Astrocyte (in vitro differentiated cells and primary cell): Measurements from ENCODE around the gene CCNI. TPM values are rescaled to one million over a fixed set of nuclear protein-coding genes. Genes with fewer than 3 reads are reported as not detected.
"Not testable (repeated sequence)": the region's sequence is repeated elsewhere in the genome, so short reads cannot be mapped to it uniquely, and the experiment has no call there.

Source experiments
- DNase-seq: peaks from one replicate; pipeline ENCODE4 v3.0.0-alpha.2; 2010; ENCODE audit warnings: low read depth
- FAIRE-seq: peaks from 2 replicates; lab custom pipeline; 2011; peaks lifted over from hg19 to GRCh38; lab: Jason Lieb, UNC
- H2AFZ ChIP-seq: 2 replicates; pipeline ENCODE4 v1.6.0; 2012; ENCODE audit warnings: low read depth, low read length, inconsistent platforms
- H3K27ac ChIP-seq: 2 replicates; pipeline ENCODE4 v1.5.1; 2011; ENCODE audit warnings: low read depth, low read length, inconsistent platforms
- H3K27me3 ChIP-seq: 2 replicates; pipeline ENCODE4 v1.6.0; 2011; ENCODE audit warnings: low read length, inconsistent platforms; ENCODE audit not compliant: insufficient read depth
- H3K36me3 ChIP-seq: 2 replicates; pipeline ENCODE4 v1.5.1; 2011; ENCODE audit warnings: low read length, inconsistent platforms; ENCODE audit not compliant: insufficient read depth
- H3K4me1 ChIP-seq: 2 replicates; pipeline ENCODE4 v1.5.1; 2011; ENCODE audit warnings: low read length, inconsistent platforms; ENCODE audit not compliant: insufficient read depth
- H3K4me2 ChIP-seq: 2 replicates; pipeline ENCODE4 v1.6.0; 2012; ENCODE audit warnings: low read length, inconsistent platforms
- H3K4me3 ChIP-seq: 2 replicates; pipeline ENCODE4 v1.5.1; 2011; ENCODE audit warnings: low read depth, mild to moderate bottlenecking, low read length, inconsistent platforms; ENCODE audit not compliant: insufficient read depth
- H3K79me2 ChIP-seq: 2 replicates; pipeline ENCODE4 v1.6.0; 2012; ENCODE audit warnings: mild to moderate bottlenecking, low read length, inconsistent platforms; ENCODE audit not compliant: insufficient read depth
- H3K9ac ChIP-seq: 2 replicates; pipeline ENCODE4 v1.6.0; 2012; ENCODE audit warnings: mild to moderate bottlenecking, low read length, inconsistent platforms
- H3K9me3 ChIP-seq: 2 replicates; pipeline ENCODE4 v1.5.1; 2012; ENCODE audit warnings: low read depth, mild to moderate bottlenecking, low read length, inconsistent platforms; ENCODE audit not compliant: insufficient read depth
- H4K20me1 ChIP-seq: 2 replicates; pipeline ENCODE4 v1.6.0; 2012; ENCODE audit warnings: low read length, inconsistent platforms; ENCODE audit not compliant: insufficient read depth
- H3K27ac Mint-ChIP-seq: one replicate; pipeline ENCODE4 v1.8.0; 2021; ENCODE audit warnings: mild to moderate bottlenecking, mixed read lengths; ENCODE audit not compliant: unreplicated experiment
- H3K27me3 Mint-ChIP-seq: one replicate; pipeline ENCODE4 v1.8.0; 2021; ENCODE audit warnings: low read depth, mixed read lengths; ENCODE audit not compliant: unreplicated experiment
- H3K36me3 Mint-ChIP-seq: one replicate; pipeline ENCODE4 v1.8.0; 2021; ENCODE audit warnings: low read depth, mixed read lengths; ENCODE audit not compliant: unreplicated experiment
- H3K4me1 Mint-ChIP-seq: one replicate; pipeline ENCODE4 v1.8.0; 2021; ENCODE audit warnings: low read depth, mixed read lengths; ENCODE audit not compliant: unreplicated experiment
- H3K4me3 Mint-ChIP-seq: one replicate; pipeline ENCODE4 v1.8.0; 2021; ENCODE audit warnings: mild to moderate bottlenecking, moderate library complexity, mixed read lengths; ENCODE audit not compliant: unreplicated experiment
- H3K9me3 Mint-ChIP-seq: one replicate; pipeline ENCODE4 v1.8.0; 2021; ENCODE audit warnings: mild to moderate bottlenecking, mixed read lengths; ENCODE audit not compliant: unreplicated experiment
- EZH2 ChIP-seq: IDR thresholded peaks from 2 replicates; pipeline ENCODE4 v1.6.1; 2012; ENCODE audit warnings: mild to moderate bottlenecking, low read length, inconsistent platforms; ENCODE audit not compliant: insufficient read depth
- total RNA-seq: library from RNA; stranded (reverse); gene quantifications from 2 replicates; pipeline ENCODE4 v1.2.1, GENCODE V29; 2021
- TF ChIP-seq, protein P1 (sequence below): IDR thresholded peaks from 2 replicates; pipeline ENCODE4 v1.5.1; 2011; ENCODE audit warnings: low read depth, mild to moderate bottlenecking, inconsistent platforms, low read length, moderate library complexity; ENCODE audit not compliant: insufficient read depth

CCNI gene
- total RNA-seq, 1 donor from 2014 or later = 141 TPM

DNA sequence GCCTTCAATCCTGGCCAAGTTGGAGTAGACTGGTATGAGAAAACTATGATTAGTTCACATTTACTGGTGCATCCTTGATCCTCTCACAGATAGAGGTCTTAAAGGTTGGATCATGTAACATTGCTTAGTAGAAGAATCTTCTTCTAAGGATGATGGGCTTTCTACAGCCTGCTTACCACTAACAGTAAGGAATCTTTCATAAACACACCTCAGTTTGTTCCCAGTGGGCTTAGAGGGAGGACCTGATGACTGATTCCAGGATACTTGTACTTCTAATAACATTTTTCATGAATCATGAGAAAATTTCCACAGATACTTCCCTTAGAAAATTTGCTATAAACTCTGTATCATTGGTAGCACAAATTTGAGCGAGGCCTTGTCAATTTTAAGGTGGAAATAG, 40.6 kb downstream of the CCNI start:
- Histone ChIP-seq H3K4me3 (no peak overlapping the region), H2AFZ (no peak overlapping the region), H3K36me3 (peaks cover 75% of the 10 kb centered on the region), H3K4me1 (peaks cover 36% of the 10 kb centered on the region), H3K27ac (peak overlapping the region; percentile 69), H3K9me3 (no peaks in the 10 kb centered on the region), H3K4me2 (no peak overlapping the region), H3K27me3 (no peaks in the 10 kb centered on the region), H3K79me2 (no peaks in the 10 kb centered on the region), H3K9ac (peak overlapping the region; percentile 61), H4K20me1 (no peaks in the 10 kb centered on the region)
- Mint-ChIP-seq H3K27ac (peak overlapping the region; percentile 23), H3K27me3 (no peaks in the 10 kb centered on the region), H3K36me3 (peaks cover 36% of the 10 kb centered on the region), H3K4me1 (peaks cover 43% of the 10 kb centered on the region), H3K9me3 (no peaks in the 10 kb centered on the region), H3K4me3 (no peak overlapping the region)
- FAIRE-seq (no peak), DNase-seq (no peak)
- TF ChIP-seq, protein P1, sequence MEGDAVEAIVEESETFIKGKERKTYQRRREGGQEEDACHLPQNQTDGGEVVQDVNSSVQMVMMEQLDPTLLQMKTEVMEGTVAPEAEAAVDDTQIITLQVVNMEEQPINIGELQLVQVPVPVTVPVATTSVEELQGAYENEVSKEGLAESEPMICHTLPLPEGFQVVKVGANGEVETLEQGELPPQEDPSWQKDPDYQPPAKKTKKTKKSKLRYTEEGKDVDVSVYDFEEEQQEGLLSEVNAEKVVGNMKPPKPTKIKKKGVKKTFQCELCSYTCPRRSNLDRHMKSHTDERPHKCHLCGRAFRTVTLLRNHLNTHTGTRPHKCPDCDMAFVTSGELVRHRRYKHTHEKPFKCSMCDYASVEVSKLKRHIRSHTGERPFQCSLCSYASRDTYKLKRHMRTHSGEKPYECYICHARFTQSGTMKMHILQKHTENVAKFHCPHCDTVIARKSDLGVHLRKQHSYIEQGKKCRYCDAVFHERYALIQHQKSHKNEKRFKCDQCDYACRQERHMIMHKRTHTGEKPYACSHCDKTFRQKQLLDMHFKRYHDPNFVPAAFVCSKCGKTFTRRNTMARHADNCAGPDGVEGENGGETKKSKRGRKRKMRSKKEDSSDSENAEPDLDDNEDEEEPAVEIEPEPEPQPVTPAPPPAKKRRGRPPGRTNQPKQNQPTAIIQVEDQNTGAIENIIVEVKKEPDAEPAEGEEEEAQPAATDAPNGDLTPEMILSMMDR = no peak
- TF ChIP-seq EZH2 = no peak

DNA sequence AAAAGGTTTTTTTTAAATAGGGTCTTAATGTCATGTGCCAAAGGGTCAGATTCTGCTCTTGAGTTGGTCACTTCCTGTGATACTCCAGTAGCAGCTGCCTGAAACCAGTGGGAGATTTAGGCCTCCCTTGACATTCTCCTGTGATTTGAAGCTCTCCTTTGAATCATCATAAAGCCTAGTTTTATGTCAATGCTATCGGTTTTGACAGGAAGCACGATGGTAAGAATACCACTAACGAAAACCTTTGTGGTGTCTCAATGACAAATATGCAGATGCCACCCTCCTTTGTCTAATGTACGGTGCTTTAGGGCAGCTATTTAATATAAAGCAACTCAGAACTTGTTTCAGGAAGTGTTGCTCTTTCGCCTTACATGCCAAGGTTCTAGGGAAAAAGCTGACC, 44.2 kb downstream of the CCNI start:
- H3K4me2 ChIP-seq = no peak overlapping the region
- Mint-ChIP-seq H3K27me3 (no peaks in the 10 kb centered on the region), H3K27ac (no peak overlapping the region), H3K4me3 (no peak overlapping the region), H3K4me1 (peaks cover 28% of the 10 kb centered on the region), H3K36me3 (peaks cover 35% of the 10 kb centered on the region), H3K9me3 (no peaks in the 10 kb centered on the region)
- H3K27me3 ChIP-seq = no peaks in the 10 kb centered on the region
- no peak overlapping the region for H2AFZ ChIP-seq
- no peak overlapping the region for H3K27ac ChIP-seq
- H3K36me3 ChIP-seq = peaks cover 80% of the 10 kb centered on the region
- H3K4me1 ChIP-seq = peaks cover 14% of the 10 kb centered on the region
- TF ChIP-seq, protein P1 = no peak
- no peak for TF ChIP-seq EZH2
- DNase-seq (no peak), FAIRE-seq (no peak)
- no peak overlapping the region for H3K4me3 ChIP-seq
- H4K20me1 ChIP-seq = no peaks in the 10 kb centered on the region
- no peaks in the 10 kb centered on the region for H3K9me3 ChIP-seq
- H3K79me2 ChIP-seq = peaks cover 2% of the 10 kb centered on the region
- H3K9ac ChIP-seq = no peak overlapping the region

DNA sequence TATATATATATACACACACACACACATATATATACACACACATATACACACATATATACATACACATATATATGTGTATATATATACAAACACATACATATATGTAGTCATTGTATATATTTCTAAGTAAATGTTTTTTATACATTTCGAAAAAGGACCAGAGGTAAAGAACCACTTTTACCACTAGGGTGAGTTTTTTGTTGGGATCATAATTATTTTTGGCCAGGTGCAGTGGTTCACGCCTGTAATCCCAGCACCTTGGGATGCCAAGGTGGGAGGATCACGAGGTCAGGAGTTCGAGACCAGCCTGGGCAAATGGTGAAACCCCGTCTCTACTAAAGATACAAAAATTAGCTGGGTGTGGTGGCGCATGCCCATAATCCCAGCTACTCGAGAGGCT, 46.0 kb downstream of the CCNI start:
- not testable (repeated sequence) for H3K9ac ChIP-seq, H3K79me2 ChIP-seq, H4K20me1 ChIP-seq, H3K4me3 ChIP-seq, H3K4me3 Mint-ChIP-seq, H3K27ac ChIP-seq, H3K27me3 ChIP-seq, DNase-seq, H3K9me3 ChIP-seq, H3K4me1 ChIP-seq, FAIRE-seq, H3K9me3 Mint-ChIP-seq, H2AFZ ChIP-seq, H3K27ac Mint-ChIP-seq, H3K4me2 ChIP-seq, H3K27me3 Mint-ChIP-seq
- Mint-ChIP-seq H3K4me1 (peaks cover 25% of the 10 kb centered on the region), H3K36me3 (peaks cover 39% of the 10 kb centered on the region)
- peaks cover 88% of the 10 kb centered on the region for H3K36me3 ChIP-seq
